K562 (cell line): ENCODE measurements around the gene BGN. TPM values are rescaled to one million over a fixed set of nuclear protein-coding genes. Genes with fewer than 3 reads are reported as not detected.
A peak's percentile ranks its signal among the peaks of the same experiment; 100 is the strongest.

Source experiments
- CREM ChIP-seq: IDR thresholded peaks from 2 replicates; pipeline ENCODE4 v1.6.1; 2014; ENCODE audit warnings: antibody characterized with exemption, low read depth
- EGR1 ChIP-seq: fragments of 450-650 bp; conservative IDR thresholded peaks from 2 replicates; pipeline ENCODE4 v1.6.1; 2017; ENCODE audit warnings: mild to moderate bottlenecking
- FOXK2 ChIP-seq, 2 experiments: fragments of 450-650 bp; IDR thresholded peaks in 1 of 2; conservative IDR thresholded peaks in 1 of 2; 2 replicates each; pipeline ENCODE4 v1.6.1; 2016; ENCODE audit warnings: low read depth in 2 of 2, mild to moderate bottlenecking in 1 of 2
- HNRNPL ChIP-seq: fragments of 200-400 bp; formaldehyde crosslinking; IDR thresholded peaks from 2 replicates; pipeline ENCODE4 v1.6.1; 2017; ENCODE audit warnings: low read depth, mild to moderate bottlenecking, low read length
- MAZ ChIP-seq, 2 experiments: fragments of 450-650 bp in 1 of 2; sonication (generic) in 1 of 2; formaldehyde crosslinking; IDR thresholded peaks in 1 of 2; conservative IDR thresholded peaks in 1 of 2; 2 replicates each; pipeline versions ENCODE4 v1.4.0 to v1.5.0; 2020; ENCODE audit warnings: mild to moderate bottlenecking in 1 of 2, missing genetic modification reagents in 1 of 2
- MBD2 ChIP-seq: sonication (generic); IDR thresholded peaks from 2 replicates; pipeline ENCODE4 v1.6.1; 2016; ENCODE audit warnings: low read depth, borderline replicate concordance
- MED1 ChIP-seq: sonication (generic); formaldehyde crosslinking; IDR thresholded peaks from 2 replicates; pipeline ENCODE4 v1.8.1; 2023; ENCODE audit warnings: missing genetic modification reagents, borderline replicate concordance
- MYNN ChIP-seq, 2 experiments: sonication (generic); formaldehyde crosslinking in 1 of 2; IDR thresholded peaks; 2 replicates each; pipeline versions ENCODE4 v1.5.0 to v1.6.1; 2016 to 2020; ENCODE audit warnings: antibody characterized with exemption in 1 of 2, missing genetic modification reagents in 1 of 2
- NFIC ChIP-seq: fragments of 450-650 bp; IDR thresholded peaks from 2 replicates; pipeline ENCODE4 v1.6.1; 2017; ENCODE audit warnings: mild to moderate bottlenecking, inconsistent platforms
- NRF1 ChIP-seq, 2 experiments: fragments of 450-650 bp; IDR thresholded peaks in 1 of 2; conservative IDR thresholded peaks in 1 of 2; 2 replicates each; pipeline ENCODE4 v1.6.1; 2014; ENCODE audit warnings: mild to moderate bottlenecking in 2 of 2
- RCOR1 ChIP-seq, 2 experiments: IDR thresholded peaks; 2 replicates each; pipeline ENCODE4 v1.6.1; 2012; ENCODE audit warnings: low read depth in 2 of 2, low read length in 2 of 2, borderline replicate concordance in 1 of 2, improper control_type of control experiment in 1 of 2
- ZNF212 ChIP-seq: fragments of 450-650 bp; formaldehyde crosslinking; IDR thresholded peaks from 2 replicates; pipeline ENCODE4 v1.4.0; 2020; ENCODE audit warnings: mild to moderate bottlenecking
- ZNF24 ChIP-seq: fragments of 450-650 bp; IDR thresholded peaks from 2 replicates; pipeline ENCODE4 v1.6.1; 2016
- ZNF3 ChIP-seq: fragments of 250-450 bp; sonication (Bioruptor Pico); IDR thresholded peaks from 2 replicates; pipeline ENCODE4 v1.5.0; 2021; ENCODE audit warnings: mild to moderate bottlenecking, moderate library complexity
- polyA plus RNA-seq, 8 experiments: library from polyadenylated mRNA; depleted of rRNA in 4 of 8; stranded (reverse) in 5 of 8; unstranded in 3 of 8; fragments of >200 nt; fragmentation: Nextera tagmentation in 2 of 8; fragmentation: Illumina TruSeq in 1 of 8; extraction: Ambion mirVana in 2 of 8; extraction: Trizol in 1 of 8; gene quantifications; 2 replicates each; pipeline versions ENCODE4 v1.2.1 to v1.2.3, GENCODE V29; 2011 to 2014; ENCODE audit warnings: inconsistent platforms in 1 of 8, missing spikeins in 1 of 8
- total RNA-seq, 7 experiments: library from RNA; depleted of rRNA in 6 of 7; stranded (reverse); fragments of >200 nt in 6 of 7; fragmentation: Illumina TruSeq in 2 of 7; extraction: Trizol in 2 of 7; gene quantifications; 2 replicates each; pipeline versions ENCODE4 v1.2.1 to v1.2.3, GENCODE V29; 2011 to 2021; ENCODE audit warnings: low replicate concordance in 1 of 7
- TF ChIP-seq, protein P1 (sequence below), 3 experiments: IDR thresholded peaks in 2 of 3; conservative IDR thresholded peaks in 1 of 3; 2 replicates each; pipeline ENCODE4 v1.5.1; 2011 to 2012; ENCODE audit warnings: low read length in 3 of 3, mild to moderate bottlenecking in 3 of 3, control low read depth in 2 of 3, improper control_type of control experiment in 1 of 3, inconsistent platforms in 1 of 3, low read depth in 1 of 3, mixed read lengths in 1 of 3, moderate library complexity in 1 of 3; ENCODE audit not compliant: insufficient read depth in 2 of 3
- TF ChIP-seq, protein P2 (sequence below), 2 experiments: fragments of 450-650 bp in 1 of 2; sonication (generic) in 1 of 2; formaldehyde crosslinking in 1 of 2; IDR thresholded peaks in 1 of 2; conservative IDR thresholded peaks in 1 of 2; 2 replicates each; pipeline versions ENCODE4 v1.6.1 to v1.8.1; 2016 to 2023; ENCODE audit warnings: mild to moderate bottlenecking in 2 of 2, moderate library complexity in 2 of 2, inconsistent platforms in 1 of 2, missing genetic modification reagents in 1 of 2
- TF ChIP-seq, protein P3 (sequence below): fragments of 250-450 bp; sonication (Bioruptor Pico); IDR thresholded peaks from 2 replicates; pipeline ENCODE4 v1.4.0; 2020
- TF ChIP-seq, protein P4 (sequence below): fragments of 450-650 bp; formaldehyde crosslinking; IDR thresholded peaks from 2 replicates; pipeline ENCODE4 v1.4.0; 2020; ENCODE audit warnings: mild to moderate bottlenecking, moderate library complexity

Gene BGN
- total and polyA plus RNA-seq, 9 of the 15 experiments (the other 6 are each of a cell fraction or from before 2014, with no cell fraction given) = 0.11 TPM; not detected in 8

DNA sequence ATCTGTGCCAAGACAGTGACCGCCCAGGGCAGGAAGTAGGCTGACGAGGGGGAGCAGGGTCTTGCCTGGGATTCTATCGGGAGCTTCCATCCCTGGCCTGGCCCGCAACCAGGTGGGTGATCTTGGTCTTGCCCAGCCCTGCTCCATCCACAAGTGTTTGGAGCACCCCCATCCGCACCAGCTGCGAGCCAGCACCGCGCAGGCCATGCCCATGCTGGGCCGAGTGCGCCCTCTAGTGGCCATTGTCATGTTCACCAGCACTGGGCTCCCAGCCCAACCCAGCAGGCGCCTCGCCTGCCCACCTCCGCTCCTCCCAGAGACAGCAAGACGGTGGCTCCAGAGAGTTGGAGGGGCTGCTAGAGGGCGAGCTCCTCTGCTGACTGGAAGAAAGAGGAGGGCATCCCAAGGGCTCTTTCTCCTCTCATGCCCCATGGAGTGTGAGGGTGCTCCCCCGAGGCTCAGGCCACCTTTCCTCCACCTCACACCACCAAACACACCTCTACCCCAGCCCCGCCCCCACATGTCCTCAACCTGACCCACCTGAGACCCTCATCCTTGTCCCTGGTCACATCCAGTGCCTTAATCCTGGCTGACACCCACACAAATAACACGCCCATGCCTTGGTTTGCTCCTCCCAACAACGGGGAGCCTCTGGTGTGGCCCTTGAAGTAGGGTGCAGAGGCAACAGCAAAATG, 12.9 kb downstream of the BGN start (continued):
- TF ChIP-seq MYNN (IDR thresholded peaks at IDR 0.05) (0 out of 2 replicates have a peak, but pooled peaks have one; percentile 41), MYNN (CRISPR knock-in tag; IDR thresholded peaks at IDR 0.05) (no peak), NRF1 (conservative IDR thresholded peaks at IDR 0.05 in 1 of 2, IDR thresholded peaks at IDR 0.05 in 1 of 2) (peak in 1 of 2 experiments; percentile 28; a peak in 1 of 4 replicates), FOXK2 (conservative IDR thresholded peaks at IDR 0.05 in 1 of 2, IDR thresholded peaks at IDR 0.05 in 1 of 2; ENCODE audit: low read depth in 2 of 2) (no peak), MAZ (CRISPR knock-in tag; conservative IDR thresholded peaks at IDR 0.05 in 1 of 2, IDR thresholded peaks at IDR 0.05 in 1 of 2) (0 out of 4 replicates have a peak, but pooled peaks of 1 of the 2 experiments have one; percentile 42), CREM (0 out of 2 replicates have a peak, but pooled peaks have one; percentile 16), NFIC (peak; percentile 44; the same call in 1 of the 2 replicates), ZNF3 (CRISPR knock-in tag) (no peak), ZNF212 (no peak), MBD2 (no peak), HNRNPL (no peak; the same call in 1 of the 2 replicates), ZNF24 (no peak), EGR1 (peak; percentile 12; the same call in 1 of the 2 replicates), MED1 (CRISPR knock-in tag) (no peak), RCOR1 (IDR thresholded peaks at IDR 0.05; ENCODE audit: borderline replicate concordance in 1 of 2, low read depth in 2 of 2, low read length in 2 of 2) (0 out of 4 replicates have a peak, but pooled peaks of 1 of the 2 experiments have one; percentile 23)
- TF ChIP-seq, protein P1, sequence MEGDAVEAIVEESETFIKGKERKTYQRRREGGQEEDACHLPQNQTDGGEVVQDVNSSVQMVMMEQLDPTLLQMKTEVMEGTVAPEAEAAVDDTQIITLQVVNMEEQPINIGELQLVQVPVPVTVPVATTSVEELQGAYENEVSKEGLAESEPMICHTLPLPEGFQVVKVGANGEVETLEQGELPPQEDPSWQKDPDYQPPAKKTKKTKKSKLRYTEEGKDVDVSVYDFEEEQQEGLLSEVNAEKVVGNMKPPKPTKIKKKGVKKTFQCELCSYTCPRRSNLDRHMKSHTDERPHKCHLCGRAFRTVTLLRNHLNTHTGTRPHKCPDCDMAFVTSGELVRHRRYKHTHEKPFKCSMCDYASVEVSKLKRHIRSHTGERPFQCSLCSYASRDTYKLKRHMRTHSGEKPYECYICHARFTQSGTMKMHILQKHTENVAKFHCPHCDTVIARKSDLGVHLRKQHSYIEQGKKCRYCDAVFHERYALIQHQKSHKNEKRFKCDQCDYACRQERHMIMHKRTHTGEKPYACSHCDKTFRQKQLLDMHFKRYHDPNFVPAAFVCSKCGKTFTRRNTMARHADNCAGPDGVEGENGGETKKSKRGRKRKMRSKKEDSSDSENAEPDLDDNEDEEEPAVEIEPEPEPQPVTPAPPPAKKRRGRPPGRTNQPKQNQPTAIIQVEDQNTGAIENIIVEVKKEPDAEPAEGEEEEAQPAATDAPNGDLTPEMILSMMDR (IDR thresholded peaks at IDR 0.05 in 2 of 3, conservative IDR thresholded peaks at IDR 0.05 in 1 of 3; ENCODE audit: insufficient read depth in 2 of 3, low read depth in 1 of 3, low read length in 3 of 3) = peak; percentile 87 to 96 (median 93)
- TF ChIP-seq, protein P2, sequence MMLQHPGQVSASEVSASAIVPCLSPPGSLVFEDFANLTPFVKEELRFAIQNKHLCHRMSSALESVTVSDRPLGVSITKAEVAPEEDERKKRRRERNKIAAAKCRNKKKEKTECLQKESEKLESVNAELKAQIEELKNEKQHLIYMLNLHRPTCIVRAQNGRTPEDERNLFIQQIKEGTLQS (IDR thresholded peaks at IDR 0.05) = no peak
- TF ChIP-seq, protein P2 (CRISPR knock-in tag; conservative IDR thresholded peaks at IDR 0.05) = no peak
- TF ChIP-seq, protein P3, sequence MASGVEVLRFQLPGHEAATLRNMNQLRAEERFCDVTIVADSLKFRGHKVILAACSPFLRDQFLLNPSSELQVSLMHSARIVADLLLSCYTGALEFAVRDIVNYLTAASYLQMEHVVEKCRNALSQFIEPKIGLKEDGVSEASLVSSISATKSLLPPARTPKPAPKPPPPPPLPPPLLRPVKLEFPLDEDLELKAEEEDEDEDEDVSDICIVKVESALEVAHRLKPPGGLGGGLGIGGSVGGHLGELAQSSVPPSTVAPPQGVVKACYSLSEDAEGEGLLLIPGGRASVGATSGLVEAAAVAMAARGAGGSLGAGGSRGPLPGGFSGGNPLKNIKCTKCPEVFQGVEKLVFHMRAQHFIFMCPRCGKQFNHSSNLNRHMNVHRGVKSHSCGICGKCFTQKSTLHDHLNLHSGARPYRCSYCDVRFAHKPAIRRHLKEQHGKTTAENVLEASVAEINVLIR = no peak
- TF ChIP-seq, protein P4, sequence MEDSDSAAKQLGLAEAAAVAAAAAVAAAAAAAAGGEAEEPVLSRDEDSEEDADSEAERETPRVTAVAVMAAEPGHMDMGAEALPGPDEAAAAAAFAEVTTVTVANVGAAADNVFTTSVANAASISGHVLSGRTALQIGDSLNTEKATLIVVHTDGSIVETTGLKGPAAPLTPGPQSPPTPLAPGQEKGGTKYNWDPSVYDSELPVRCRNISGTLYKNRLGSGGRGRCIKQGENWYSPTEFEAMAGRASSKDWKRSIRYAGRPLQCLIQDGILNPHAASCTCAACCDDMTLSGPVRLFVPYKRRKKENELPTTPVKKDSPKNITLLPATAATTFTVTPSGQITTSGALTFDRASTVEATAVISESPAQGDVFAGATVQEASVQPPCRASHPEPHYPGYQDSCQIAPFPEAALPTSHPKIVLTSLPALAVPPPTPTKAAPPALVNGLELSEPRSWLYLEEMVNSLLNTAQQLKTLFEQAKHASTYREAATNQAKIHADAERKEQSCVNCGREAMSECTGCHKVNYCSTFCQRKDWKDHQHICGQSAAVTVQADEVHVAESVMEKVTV (CRISPR knock-in tag) = peak; percentile 56
